HepG2 (cell line): ENCODE measurements around the gene TMEM165. TPM values are rescaled to one million over a fixed set of nuclear protein-coding genes. Genes with fewer than 3 reads are reported as not detected.

Source experiments
- CHD4 ChIP-seq: fragments of 200-600 bp; sonication (generic); IDR thresholded peaks from 2 replicates; pipeline ENCODE4 v1.7.0; 2017; ENCODE audit warnings: mild to moderate bottlenecking, low read length, borderline replicate concordance
- FOSL2 ChIP-seq: sonication (generic); formaldehyde crosslinking; IDR thresholded peaks from 2 replicates; pipeline ENCODE4 v1.4.0; 2020; ENCODE audit warnings: missing genetic modification reagents
- FOXC1 ChIP-seq: sonication (generic); formaldehyde crosslinking; IDR thresholded peaks from 2 replicates; pipeline ENCODE4 v1.8.0; 2022; ENCODE audit warnings: mild to moderate bottlenecking, missing genetic modification reagents, borderline replicate concordance
- GPBP1L1 ChIP-seq: sonication (generic); formaldehyde crosslinking; IDR thresholded peaks from 2 replicates; pipeline ENCODE4 v1.5.0; 2020; ENCODE audit warnings: mild to moderate bottlenecking, missing genetic modification reagents
- HNF1B ChIP-seq: sonication (generic); formaldehyde crosslinking; IDR thresholded peaks from 2 replicates; pipeline ENCODE4 v1.5.1; 2020; ENCODE audit warnings: mild to moderate bottlenecking, moderate library complexity, missing genetic modification reagents
- KAT7 ChIP-seq: IDR thresholded peaks from 2 replicates; pipeline ENCODE4 v1.6.1; 2018; ENCODE audit warnings: borderline replicate concordance, missing compliant biosample characterization
- MAZ ChIP-seq, 2 experiments: sonication (generic) in 1 of 2; formaldehyde crosslinking in 1 of 2; IDR thresholded peaks; 2 replicates each; pipeline versions ENCODE4 v1.5.0 to v1.6.1; 2012 to 2020; ENCODE audit warnings: low read depth in 2 of 2, mild to moderate bottlenecking in 2 of 2, borderline replicate concordance in 1 of 2, improper control_type of control experiment in 1 of 2, low read length in 1 of 2, missing genetic modification reagents in 1 of 2, moderate library complexity in 1 of 2
- MIER2 ChIP-seq: IDR thresholded peaks from 2 replicates; pipeline ENCODE4 v1.6.1; 2016; ENCODE audit warnings: missing biosample characterization, missing genetic modification reagents
- POLR2A ChIP-seq, 2 experiments: IDR thresholded peaks; 2 replicates each; pipeline ENCODE4 v1.6.1; 2011; ENCODE audit warnings: low read depth in 2 of 2, low read length in 2 of 2, mild to moderate bottlenecking in 1 of 2, moderate library complexity in 1 of 2; ENCODE audit not compliant: insufficient read depth in 1 of 2
- RBAK ChIP-seq: sonication (generic); formaldehyde crosslinking; IDR thresholded peaks from 2 replicates; pipeline ENCODE4 v1.5.1; 2020; ENCODE audit warnings: mild to moderate bottlenecking, missing genetic modification reagents
- SAFB2 ChIP-seq: sonication (generic); formaldehyde crosslinking; IDR thresholded peaks from 2 replicates; pipeline ENCODE4 v1.5.1; 2020; ENCODE audit warnings: missing genetic modification reagents, low read depth, mild to moderate bottlenecking, borderline replicate concordance
- SETDB1 ChIP-seq: sonication (generic); formaldehyde crosslinking; IDR thresholded peaks from 2 replicates; pipeline ENCODE4 v1.5.1; 2020; ENCODE audit warnings: missing genetic modification reagents, mild to moderate bottlenecking, borderline replicate concordance
- SRSF1 ChIP-seq: fragments of 200-400 bp; formaldehyde crosslinking; optimal IDR thresholded peaks from 2 replicates; pipeline ENCODE3; 2017; ENCODE audit warnings: mild to moderate bottlenecking, low read depth, low read length, moderate library complexity
- TRIM22 ChIP-seq: fragments of 450-650 bp; IDR thresholded peaks from 2 replicates; pipeline ENCODE4 v1.6.1; 2017
- ZFP62 ChIP-seq: sonication (generic); formaldehyde crosslinking; IDR thresholded peaks from 2 replicates; pipeline ENCODE4 v1.4.0; 2020; ENCODE audit warnings: missing genetic modification reagents
- ZNF33A ChIP-seq: sonication (generic); formaldehyde crosslinking; IDR thresholded peaks from 2 replicates; pipeline ENCODE4 v1.5.1; 2020; ENCODE audit warnings: missing genetic modification reagents, mild to moderate bottlenecking, moderate library complexity, borderline replicate concordance
- ZNF614 ChIP-seq: IDR thresholded peaks from 2 replicates; pipeline ENCODE4 v1.6.1; 2018; ENCODE audit warnings: missing biosample characterization, missing genetic modification reagents, inconsistent platforms, borderline replicate concordance
- ZNF644 ChIP-seq: IDR thresholded peaks from 2 replicates; pipeline ENCODE4 v1.6.1; 2016; ENCODE audit warnings: low read depth
- polyA plus RNA-seq, 8 experiments: library from polyadenylated mRNA; depleted of rRNA in 3 of 8; stranded (reverse) in 7 of 8; unstranded in 1 of 8; fragments of >200 nt; fragmentation: Illumina TruSeq in 4 of 8; extraction: Trizol in 4 of 8; gene quantifications; 2 replicates each; pipeline versions ENCODE4 v1.2.1 to v1.2.3, GENCODE V29; 2011 to 2016; ENCODE audit warnings: low read depth in 4 of 8, missing spikeins in 1 of 8, mixed read lengths in 1 of 8; ENCODE audit not compliant: insufficient read depth in 1 of 8
- total RNA-seq, 5 experiments: library from RNA; depleted of rRNA; stranded (reverse); fragments of >200 nt; fragmentation: Illumina TruSeq; extraction: Trizol; gene quantifications; 2 replicates each; pipeline ENCODE4 v1.2.3, GENCODE V29; 2016; ENCODE audit warnings: low read depth in 1 of 5
- TF ChIP-seq, protein P1 (sequence below): sonication (generic); formaldehyde crosslinking; IDR thresholded peaks from 2 replicates; pipeline ENCODE4 v1.8.0; 2022; ENCODE audit warnings: mild to moderate bottlenecking, missing genetic modification reagents, borderline replicate concordance
- TF ChIP-seq, protein P2 (sequence below): sonication (generic); formaldehyde crosslinking; IDR thresholded peaks from 2 replicates; pipeline ENCODE4 v1.4.0; 2020; ENCODE audit warnings: missing genetic modification reagents, borderline replicate concordance

The TMEM165 gene
- total and polyA plus RNA-seq, 2 of the 13 experiments (the other 11 are each of a cell fraction or from before 2014, with no cell fraction given): 54.6 to 103 TPM

GRCh38 chr4:55345980-55346850 lies 49.5 kb upstream of the TMEM165 start, which contains the start of gene SRD5A3 (continued):
- TF ChIP-seq CHD4 (no peak), MIER2 (no peak), ZNF614 (CRISPR knock-in tag) (peak; percentile 34; the same call in 1 of the 2 replicates), MAZ (IDR thresholded peaks at IDR 0.05; ENCODE audit: borderline replicate concordance, low read depth, low read length) (0 out of 2 replicates have a peak, but pooled peaks have one; percentile 40), MAZ (CRISPR knock-in tag; IDR thresholded peaks at IDR 0.05; ENCODE audit: low read depth) (peak; percentile 80), FOXC1 (CRISPR knock-in tag) (peak; percentile 68; the same call in 1 of the 2 replicates), SRSF1 (no peak), RBAK (no peak), ZNF644 (CRISPR knock-in tag) (no peak), HNF1B (peak; percentile 73; the same call in 1 of the 2 replicates), POLR2A (IDR thresholded peaks at IDR 0.05; ENCODE audit: insufficient read depth in 1 of 2, low read depth in 2 of 2, low read length in 2 of 2) (peak; percentile 79 to 90), ZFP62 (CRISPR knock-in tag) (no peak), SETDB1 (CRISPR knock-in tag) (no peak), GPBP1L1 (CRISPR knock-in tag) (no peak), SAFB2 (CRISPR knock-in tag) (peak; percentile 76; the same call in 1 of the 2 replicates), KAT7 (peak; percentile 95), ZNF33A (CRISPR knock-in tag) (no peak), FOSL2 (CRISPR knock-in tag) (no peak), TRIM22 (no peak)
- TF ChIP-seq, protein P1, sequence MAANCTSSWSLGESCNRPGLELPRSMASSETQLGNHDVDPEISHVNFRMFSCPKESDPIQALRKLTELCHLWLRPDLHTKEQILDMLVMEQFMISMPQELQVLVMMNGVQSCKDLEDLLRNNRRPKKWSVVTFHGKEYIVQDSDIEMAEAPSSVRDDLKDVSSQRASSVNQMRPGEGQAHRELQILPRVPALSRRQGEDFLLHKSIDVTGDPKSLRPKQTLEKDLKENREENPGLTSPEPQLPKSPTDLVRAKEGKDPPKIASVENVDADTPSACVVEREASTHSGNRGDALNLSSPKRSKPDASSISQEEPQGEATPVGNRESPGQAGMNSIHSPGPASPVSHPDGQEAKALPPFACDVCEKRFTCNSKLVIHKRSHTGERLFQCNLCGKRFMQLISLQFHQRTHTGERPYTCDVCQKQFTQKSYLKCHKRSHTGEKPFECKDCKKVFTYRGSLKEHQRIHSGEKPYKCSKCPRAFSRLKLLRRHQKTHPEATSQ (CRISPR knock-in tag): peak; percentile 45; the same call in 1 of the 2 replicates
- TF ChIP-seq, protein P2, sequence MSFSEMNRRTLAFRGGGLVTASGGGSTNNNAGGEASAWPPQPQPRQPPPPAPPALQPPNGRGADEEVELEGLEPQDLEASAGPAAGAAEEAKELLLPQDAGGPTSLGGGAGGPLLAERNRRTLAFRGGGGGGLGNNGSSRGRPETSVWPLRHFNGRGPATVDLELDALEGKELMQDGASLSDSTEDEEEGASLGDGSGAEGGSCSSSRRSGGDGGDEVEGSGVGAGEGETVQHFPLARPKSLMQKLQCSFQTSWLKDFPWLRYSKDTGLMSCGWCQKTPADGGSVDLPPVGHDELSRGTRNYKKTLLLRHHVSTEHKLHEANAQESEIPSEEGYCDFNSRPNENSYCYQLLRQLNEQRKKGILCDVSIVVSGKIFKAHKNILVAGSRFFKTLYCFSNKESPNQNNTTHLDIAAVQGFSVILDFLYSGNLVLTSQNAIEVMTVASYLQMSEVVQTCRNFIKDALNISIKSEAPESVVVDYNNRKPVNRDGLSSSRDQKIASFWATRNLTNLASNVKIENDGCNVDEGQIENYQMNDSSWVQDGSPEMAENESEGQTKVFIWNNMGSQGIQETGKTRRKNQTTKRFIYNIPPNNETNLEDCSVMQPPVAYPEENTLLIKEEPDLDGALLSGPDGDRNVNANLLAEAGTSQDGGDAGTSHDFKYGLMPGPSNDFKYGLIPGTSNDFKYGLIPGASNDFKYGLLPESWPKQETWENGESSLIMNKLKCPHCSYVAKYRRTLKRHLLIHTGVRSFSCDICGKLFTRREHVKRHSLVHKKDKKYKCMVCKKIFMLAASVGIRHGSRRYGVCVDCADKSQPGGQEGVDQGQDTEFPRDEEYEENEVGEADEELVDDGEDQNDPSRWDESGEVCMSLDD: peak; percentile 98
